Small intestine (tissue), 16 donors: ENCODE data around the gene ALKBH3. TPM values are rescaled to one million over a fixed set of nuclear protein-coding genes. Genes with fewer than 3 reads are reported as not detected.

Experiments
- DNase-seq, 2 donors: peaks; one replicate each; pipeline versions ENCODE4 v3.0.0 to v3.0.0-alpha.2; 2013
- FAIRE-seq: peaks from 2 replicates; lab custom pipeline; 2012; peaks lifted over from hg19 to GRCh38; lab: Jason Lieb, UNC
- H3K27ac ChIP-seq, 3 donors: one replicate each; pipeline ENCODE4 v1.5.1; 2013; ENCODE audit warnings: low read length in 2 of 3, mild to moderate bottlenecking in 2 of 3, control low read depth in 1 of 3, inconsistent platforms in 1 of 3, low read depth in 1 of 3, moderate library complexity in 1 of 3
- H3K27me3 ChIP-seq, 3 donors: one replicate each; pipeline ENCODE4 v1.6.1; 2013; ENCODE audit warnings: low read length in 3 of 3, inconsistent platforms in 1 of 3; ENCODE audit not compliant: control insufficient read depth in 3 of 3, insufficient read depth in 3 of 3
- H3K36me3 ChIP-seq, 3 donors: one replicate each; pipeline ENCODE4 v1.6.1; 2013; ENCODE audit warnings: low read length in 3 of 3, inconsistent platforms in 1 of 3, low read depth in 1 of 3, mild to moderate bottlenecking in 1 of 3, moderate library complexity in 1 of 3; ENCODE audit not compliant: control insufficient read depth in 3 of 3, insufficient read depth in 2 of 3
- H3K4me1 ChIP-seq, 3 donors: one replicate each; pipeline ENCODE4 v1.6.1; 2013; ENCODE audit warnings: low read length in 2 of 3, inconsistent platforms in 1 of 3, low read depth in 1 of 3, mild to moderate bottlenecking in 1 of 3, moderate library complexity in 1 of 3; ENCODE audit not compliant: control insufficient read depth in 3 of 3, insufficient read depth in 2 of 3
- H3K4me3 ChIP-seq, 3 donors: one replicate each; pipeline ENCODE4 v1.5.1; 2013; ENCODE audit warnings: low read length in 3 of 3, control low read depth in 1 of 3, inconsistent platforms in 1 of 3, low read depth in 1 of 3, mild to moderate bottlenecking in 1 of 3, moderate library complexity in 1 of 3
- H3K9me3 ChIP-seq, 2 donors: one replicate each; pipeline ENCODE4 v1.6.1; 2013; ENCODE audit warnings: low read depth in 1 of 2, low read length in 1 of 2; ENCODE audit not compliant: control insufficient read depth in 2 of 2, insufficient read depth in 1 of 2
- WGBS, 3 donors: extraction: QIAGEN DNeasy Blood & Tissue Kit; methylation state at CpG; one replicate each; pipeline ENCODE4 v1.1.7; 2013; 5-methylcytosine and 5-hydroxymethylcytosine counted together
- long read RNA-seq, 10 donors: transcript quantifications; one replicate each; lab custom pipeline, GENCODE V29; 2026
- polyA plus RNA-seq, 4 donors: library from polyadenylated mRNA; stranded (reverse) in 3 of 4; unstranded in 1 of 4; fragments of 200-250 nt in 3 of 4; fragments of 120-200 nt in 1 of 4; gene quantifications; one replicate each; pipeline versions ENCODE4 v1.2.1 to v1.2.3, GENCODE V29; 2013
- donor health status: healthy with polysubstance abuse.
- donor health status: control.
- donor health status: control.
- donor health status: Bipolar disorder and iron deficiency.
- donor health status: healthy.

Gene ALKBH3
- 10 to 100 TPM; 29.7 to 40.3 (median 34.6) TPM for polyA plus RNA-seq
- long read RNA-seq, donor 1, transcript ALKBH3-201 (10 exons, 1,474 nt): major isoform, 8 of 8 reads
- long read RNA-seq, donor 1, partial matches to known transcripts: 0 of 8 reads
- long read RNA-seq, donor 1, other reads (novel, unspliced or antisense): 0 of 8 reads
- long read RNA-seq, donor 2, partial matches to known transcripts: 0 of 4 reads
- long read RNA-seq, donor 2, other reads (novel, unspliced or antisense): 0 of 4 reads
- long read RNA-seq, donor 3, partial matches to known transcripts: 0 of 2 reads
- long read RNA-seq, donor 3, other reads (novel, unspliced or antisense): 0 of 2 reads
- long read RNA-seq, donor 4, partial matches to known transcripts: 0 of 1 reads
- long read RNA-seq, donor 4, other reads (novel, unspliced or antisense): 0 of 1 reads
- long read RNA-seq, donor 5, partial matches to known transcripts: 0 of 1 reads
- long read RNA-seq, donor 5, other reads (novel, unspliced or antisense): 0 of 1 reads
- long read RNA-seq, donor 6, transcript ALKBH3-201 (10 exons, 1,474 nt): major isoform, 5 of 5 reads
- long read RNA-seq, donor 6, partial matches to known transcripts: 0 of 5 reads
- long read RNA-seq, donor 6, other reads (novel, unspliced or antisense): 0 of 5 reads
- long read RNA-seq, donor 7: 0 reads
- long read RNA-seq, donor 8: 0 reads
- long read RNA-seq, donor 9, partial matches to known transcripts: 0 of 1 reads
- long read RNA-seq, donor 9, other reads (novel, unspliced or antisense): 0 of 1 reads
- long read RNA-seq, donor 10, transcript ALKBH3-201 (10 exons, 1,474 nt): major isoform, 7 of 7 reads
- long read RNA-seq, donor 10, partial matches to known transcripts: 0 of 7 reads
- long read RNA-seq, donor 10, other reads (novel, unspliced or antisense): 0 of 7 reads

DNA sequence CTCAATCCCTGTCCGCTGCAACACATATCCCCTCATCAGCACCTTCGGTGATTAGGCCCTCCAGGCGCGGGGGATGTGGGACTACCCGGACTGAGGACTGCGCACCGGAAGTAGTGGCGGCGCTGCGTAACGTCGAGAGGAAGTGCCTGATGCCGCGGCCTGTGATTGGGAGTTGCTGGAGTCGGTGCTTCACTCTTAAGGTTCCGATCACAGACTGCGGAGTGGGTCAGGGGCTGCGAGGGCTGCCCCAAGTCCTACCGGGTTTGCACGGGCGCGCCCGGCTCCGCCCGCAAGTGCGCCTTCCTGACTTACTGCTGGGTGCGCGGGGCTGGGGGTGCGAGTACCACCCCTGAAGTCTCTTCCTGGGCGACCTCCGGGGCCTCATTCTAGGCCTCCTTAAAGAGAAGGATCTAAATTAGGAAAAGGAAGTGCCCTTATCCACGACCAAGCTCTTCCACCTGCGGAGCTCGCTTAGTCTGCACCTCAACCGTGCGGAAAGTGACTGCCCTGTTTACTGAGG lies at the start of gene ALKBH3:
ALKBH3 (plus strand) TSS at position 192 of the 520 bp plus-strand sequence. CDS start 1,822 bp downstream, outside the sequence.
- WGBS, 3 donors: 0 to 1% (median 0%) methylated on average over 36 of the region's 36 CpGs
- Histone ChIP-seq H3K4me3 (peak within 1 kb of the TSS; percentile 69 to 95 (median 75)), H3K4me1 (peaks cover 3 to 13% (median 11%) of the 10 kb centered on the region in 3 donors), H3K27me3 (peaks cover 0 to 13% (median 11%) of the 10 kb centered on the region in 3 donors), H3K36me3 (peaks cover 2 to 6% (median 2%) of the 10 kb centered on the region in 3 donors), H3K9me3 (no peaks in the 10 kb centered on the region), H3K27ac (peak within 1 kb of the TSS in 2 of 3 donors; percentile 30 to 67)
- FAIRE-seq (no peak), DNase-seq (peak; percentile 92 to 93)

DNA sequence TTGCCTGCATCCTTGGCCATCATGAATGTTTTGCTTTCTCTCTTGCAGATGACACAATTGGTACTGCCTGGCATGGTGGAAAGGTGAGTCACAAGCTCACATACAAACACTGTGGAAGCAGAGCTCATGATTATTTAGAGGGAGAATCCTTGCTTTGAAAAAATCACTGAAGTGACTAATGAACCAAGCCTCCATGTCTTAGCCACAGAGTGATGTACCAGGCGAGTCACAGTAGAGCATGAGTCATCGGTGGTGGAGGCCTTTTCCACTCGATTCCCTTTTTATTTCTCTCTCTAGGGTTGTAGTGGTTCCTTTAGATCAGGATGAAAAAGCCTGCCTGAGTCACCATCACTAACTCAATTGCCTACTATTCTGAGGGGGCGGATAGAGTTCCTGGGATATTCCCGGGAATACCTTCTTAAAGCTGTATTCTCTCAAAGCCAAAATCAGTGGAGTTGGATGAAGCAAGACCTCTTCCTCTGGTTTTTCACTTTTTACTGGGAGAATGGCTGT lies 49.6 kb upstream of the ALKBH3 start:
- DNase-seq: peak in 1 of 2 donors; percentile 2
- Histone ChIP-seq H3K4me1 (peaks cover 0 to 2% (median 0%) of the 10 kb centered on the region in 3 donors), H3K27ac (no peak overlapping the region), H3K36me3 (peaks cover 0 to 3% (median 2%) of the 10 kb centered on the region in 3 donors), H3K9me3 (no peaks in the 10 kb centered on the region), H3K4me3 (no peak overlapping the region), H3K27me3 (no peaks in the 10 kb centered on the region)
- 63 to 69% (median 68%) methylated on average over 5 of the region's 5 CpGs for WGBS, 3 donors
- FAIRE-seq: no peak

DNA sequence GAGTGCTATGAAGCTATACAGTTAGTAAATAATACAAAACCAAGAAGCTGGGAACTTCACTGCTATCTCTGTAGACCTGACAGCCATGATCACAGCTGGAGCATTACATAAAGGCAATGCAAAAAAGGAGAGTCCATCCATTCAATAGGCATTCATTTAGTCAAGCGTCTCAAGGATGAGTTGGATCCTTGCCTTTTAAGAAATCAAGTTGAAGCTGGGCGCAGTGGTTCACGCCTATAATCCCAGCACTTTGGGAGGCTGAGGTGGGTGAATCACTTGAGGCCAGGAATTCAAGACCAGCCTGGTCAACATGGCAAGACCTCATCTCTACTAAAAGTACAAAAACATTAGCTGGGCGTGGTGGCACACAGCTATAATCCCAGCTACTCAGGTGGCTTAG lies 48.1 kb upstream of the ALKBH3 start:
- 97 to 98% (median 97%) methylated on average over 4 of the region's 4 CpGs for WGBS, 3 donors
- DNase-seq: no peak
- FAIRE-seq: no peak

DNA sequence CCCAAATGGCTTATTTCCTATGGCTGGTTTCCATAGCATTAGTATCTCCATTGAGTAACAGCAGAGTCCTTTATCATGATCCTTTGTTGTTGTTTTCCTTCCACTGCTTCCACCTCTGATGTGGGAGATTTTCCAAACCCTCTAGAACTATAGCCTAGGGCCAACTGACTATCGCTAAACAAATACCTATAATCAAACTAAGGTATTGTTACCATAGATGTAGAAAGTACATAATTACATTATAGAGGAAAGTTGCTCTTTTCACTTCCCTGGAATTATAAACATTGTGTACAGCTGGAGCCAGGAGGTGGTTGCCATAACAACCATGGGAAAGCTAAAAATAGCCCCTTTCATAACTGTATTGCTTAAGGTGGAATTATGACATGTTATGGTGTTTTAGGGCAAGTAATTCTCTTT lies 47.0 kb upstream of the ALKBH3 start:
- Histone ChIP-seq H3K27me3 (no peaks in the 10 kb centered on the region), H3K4me1 (peaks cover 0 to 2% (median 0%) of the 10 kb centered on the region in 3 donors), H3K27ac (peak overlapping the region in 1 of 3 donors; percentile 29), H3K36me3 (peaks cover 0 to 3% (median 2%) of the 10 kb centered on the region in 3 donors), H3K9me3 (no peaks in the 10 kb centered on the region), H3K4me3 (no peak overlapping the region)
- DNase-seq (peak in 1 of 2 donors; percentile 41), FAIRE-seq (no peak)
- WGBS, 3 donors: 60 to 93% (median 86%) methylated on average over 1 of the region's 1 CpG

More for the DNA sequence above, 48.1 kb upstream of the ALKBH3 start:
- Histone ChIP-seq H3K36me3 (peaks cover 0 to 3% (median 2%) of the 10 kb centered on the region in 3 donors), H3K27me3 (no peaks in the 10 kb centered on the region), H3K4me1 (peaks cover 0 to 2% (median 0%) of the 10 kb centered on the region in 3 donors), H3K4me3 (no peak overlapping the region), H3K27ac (no peak overlapping the region), H3K9me3 (no peaks in the 10 kb centered on the region)

DNA sequence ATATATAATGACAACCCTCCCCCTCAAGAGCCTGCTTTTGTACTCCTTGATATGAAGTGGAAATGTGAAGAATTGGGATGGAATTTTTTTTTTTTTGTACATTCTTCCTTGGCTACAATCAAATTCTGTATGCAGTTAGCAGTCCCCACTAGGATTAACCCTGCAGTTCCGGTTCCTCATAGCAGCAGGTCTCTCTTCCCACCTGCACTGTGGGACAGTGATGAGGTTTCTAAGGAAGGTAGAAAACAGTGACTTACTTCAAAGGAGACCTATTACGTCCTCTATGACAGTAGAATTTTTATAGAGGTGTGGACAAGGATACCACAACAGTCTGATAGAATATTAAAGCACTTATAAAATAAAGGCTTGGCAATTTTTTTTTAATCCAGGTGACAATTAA lies 46.3 kb upstream of the ALKBH3 start:
- H3K27ac ChIP-seq: peak overlapping the region in 1 of 3 donors; percentile 15

DNA sequence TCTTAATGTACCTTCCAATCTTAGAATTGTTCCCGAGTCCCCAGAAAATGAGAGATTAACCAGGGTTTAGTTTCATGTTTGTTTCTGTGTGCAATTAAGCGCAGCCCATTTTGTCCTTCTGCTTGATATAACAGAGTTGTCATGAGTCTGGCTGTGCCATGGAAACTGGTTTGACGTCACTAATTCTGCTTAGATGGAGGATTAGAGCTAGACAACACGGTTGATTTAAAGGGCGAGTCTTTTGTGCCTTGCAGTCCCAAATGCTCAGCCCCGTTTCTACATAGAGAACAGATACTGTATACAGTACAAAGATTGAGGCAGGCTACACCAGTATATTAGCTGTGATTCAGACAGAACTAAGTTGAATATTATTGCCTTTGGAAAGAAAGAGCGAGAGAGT lies 45.5 kb upstream of the ALKBH3 start:
- no peak for FAIRE-seq
- peaks cover 0 to 2% (median 0%) of the 10 kb centered on the region in 3 donors for H3K4me1 ChIP-seq
- H3K36me3 ChIP-seq: peaks cover 0 to 5% (median 2%) of the 10 kb centered on the region in 3 donors
- WGBS, 3 donors: 74 to 88% (median 88%) methylated on average over 7 of the region's 7 CpGs
- H3K27ac ChIP-seq: peak overlapping the region in 1 of 3 donors; percentile 13
- no peaks in the 10 kb centered on the region for H3K9me3 ChIP-seq
- peak in 1 of 2 donors; percentile 19 for DNase-seq
- no peak overlapping the region for H3K4me3 ChIP-seq
- no peaks in the 10 kb centered on the region for H3K27me3 ChIP-seq

More for the DNA sequence above, 46.3 kb upstream of the ALKBH3 start:
- DNase-seq: no peak
- 89 to 96% (median 93%) methylated on average over 2 of the region's 2 CpGs for WGBS, 3 donors
- FAIRE-seq: no peak
- Histone ChIP-seq H3K4me3 (no peak overlapping the region), H3K9me3 (no peaks in the 10 kb centered on the region), H3K27me3 (no peaks in the 10 kb centered on the region), H3K4me1 (peaks cover 0 to 2% (median 0%) of the 10 kb centered on the region in 3 donors), H3K36me3 (peaks cover 0 to 3% (median 2%) of the 10 kb centered on the region in 3 donors)

DNA sequence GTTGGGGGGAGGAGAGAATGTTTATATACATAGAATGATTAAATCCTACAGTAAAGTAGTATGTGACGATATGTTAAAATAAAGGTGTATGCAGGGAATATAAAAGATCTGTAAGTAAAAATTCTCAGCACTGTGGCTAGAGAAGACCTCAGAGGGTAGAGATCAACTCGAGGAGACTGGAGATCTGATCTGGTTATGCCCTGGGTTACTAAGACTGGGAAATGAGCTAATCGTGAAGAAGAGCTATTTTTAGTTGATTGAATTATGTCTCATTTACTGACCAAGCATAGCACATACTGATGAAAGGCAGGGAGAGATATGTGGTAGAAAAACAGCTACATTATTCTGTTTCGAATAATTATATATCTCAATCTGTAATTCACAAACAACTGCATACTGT lies 42.8 kb upstream of the ALKBH3 start:
- DNase-seq (no peak), FAIRE-seq (no peak)
- Histone ChIP-seq H3K27ac (no peak overlapping the region), H3K4me1 (peaks cover 0 to 2% (median 0%) of the 10 kb centered on the region in 3 donors), H3K9me3 (no peaks in the 10 kb centered on the region), H3K4me3 (no peak overlapping the region), H3K27me3 (no peaks in the 10 kb centered on the region), H3K36me3 (peaks cover 0 to 4% (median 0%) of the 10 kb centered on the region in 3 donors)
- WGBS, 3 donors: 75 to 85% (median 80%) methylated on average over 4 of the region's 4 CpGs
